HL-60/S4 treated with retinoic acid at 250 ng/mL for 4 days and 3 days (cell line): ENCODE results near the gene PLEKHG3.
"Not testable (repeated sequence)": the region's sequence is repeated elsewhere in the genome, so short reads cannot be mapped to it uniquely, and the experiment has no call there.

Source experiments
- in situ Hi-C: fragments of 300-500 bp; cut with MboI; formaldehyde crosslinking; loops from 2 replicates; pipeline ENCODE4 v1.7.0; 2022; ENCODE audit warnings: low sequenced_read_pairs

The PLEKHG3 gene

DNA sequence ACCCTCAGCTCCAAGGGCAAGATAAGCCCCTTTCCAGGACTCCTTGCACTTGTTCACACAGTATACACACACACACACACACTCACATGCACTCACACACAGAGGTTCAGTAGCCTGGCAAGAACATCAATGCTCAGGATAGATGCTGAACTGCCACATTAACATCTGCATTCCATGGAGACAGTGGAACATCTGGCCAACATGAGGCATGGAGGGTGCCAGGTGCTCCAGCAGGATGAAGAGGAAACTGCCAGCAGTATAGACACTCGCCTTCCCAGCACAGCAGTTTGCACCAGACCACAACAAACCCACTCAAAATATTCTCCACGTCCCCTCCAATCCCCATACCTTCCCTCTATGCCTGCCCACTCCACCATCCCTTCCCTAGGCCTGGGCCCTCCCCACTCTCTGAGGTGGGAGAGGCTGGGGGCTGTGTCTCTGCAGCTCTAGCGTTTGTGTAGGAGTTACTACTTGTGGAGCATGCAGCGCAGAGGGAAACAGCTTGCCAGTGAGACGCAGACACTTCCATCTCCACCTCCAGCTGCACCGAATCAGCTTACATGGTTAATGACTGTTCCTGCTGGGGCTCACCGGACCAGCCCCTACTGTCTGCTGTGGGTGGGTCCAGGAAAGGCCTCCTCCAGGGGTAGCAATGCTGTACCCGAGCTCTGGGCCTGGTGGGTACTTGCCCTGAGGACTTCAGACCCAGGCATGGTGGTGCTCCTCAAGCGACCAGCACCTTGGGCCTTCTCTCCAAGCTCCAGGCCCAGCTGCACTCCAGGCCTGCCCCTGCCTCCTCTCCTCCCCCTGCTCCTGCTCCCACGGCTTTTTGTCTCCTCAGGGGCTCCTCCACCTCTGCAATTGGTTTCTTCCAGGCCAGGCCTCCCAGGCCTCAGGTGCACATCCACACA is 18.6 kb upstream of the PLEKHG3 start:
- in situ Hi-C loops, result no loop called here

DNA sequence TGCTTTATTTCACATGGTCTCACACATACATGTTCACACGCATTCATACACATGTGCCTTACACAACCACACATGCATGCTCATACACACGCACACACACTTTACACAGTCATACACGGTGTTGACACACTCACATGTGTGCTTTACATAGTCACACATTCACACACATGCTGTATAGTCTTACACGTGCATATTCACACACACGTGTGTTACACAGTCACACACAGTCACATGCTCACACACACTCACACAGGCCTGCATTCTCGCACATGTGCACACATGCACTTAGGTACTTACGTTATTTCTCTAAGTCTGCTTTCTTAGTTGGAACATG is 18.0 kb upstream of the PLEKHG3 start:
- in situ Hi-C loops, result no loop called here

DNA sequence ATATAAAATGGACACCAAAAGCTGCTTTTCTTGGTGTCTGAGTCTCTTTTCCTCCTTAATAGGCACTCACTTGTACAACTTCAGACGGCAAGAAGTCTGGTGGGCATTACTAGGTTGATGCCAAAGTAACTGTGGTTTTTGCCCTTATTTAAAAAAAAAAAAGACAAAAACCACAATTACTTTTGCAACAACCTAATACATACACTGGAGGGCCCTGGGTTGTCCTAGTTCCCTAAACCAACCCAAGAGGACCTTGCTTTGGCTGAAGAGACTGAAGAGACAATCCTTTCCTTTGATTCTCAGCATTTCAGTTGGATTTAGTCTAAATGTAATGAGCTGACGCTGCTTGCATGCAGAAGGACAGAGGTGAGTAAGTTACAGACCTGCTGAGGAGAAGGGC is 16.2 kb upstream of the PLEKHG3 start:
- in situ Hi-C loops, result no loop called here

DNA sequence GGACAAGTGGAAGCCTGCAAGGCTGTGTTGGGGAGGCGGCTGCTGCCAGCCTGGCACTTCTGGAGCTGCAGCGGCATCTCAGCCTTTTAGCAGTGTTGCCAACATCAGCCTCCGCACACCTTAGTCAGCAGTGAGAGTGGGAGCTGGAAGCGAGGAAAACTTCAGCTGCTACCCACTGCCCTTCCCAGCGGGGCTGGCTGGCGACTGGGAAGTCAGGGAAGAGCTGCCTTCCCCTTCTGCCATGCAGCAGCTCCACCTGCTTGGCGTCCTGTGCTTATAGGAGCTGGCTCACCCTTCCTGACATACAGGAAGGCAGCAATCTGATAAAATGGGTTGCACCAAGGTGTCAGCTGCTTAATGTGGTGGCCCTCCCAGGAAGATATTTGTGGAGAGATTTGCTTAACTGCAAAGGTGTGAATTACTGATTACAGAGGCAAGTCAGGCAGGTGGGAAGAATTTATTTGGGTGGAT is 15.4 kb upstream of the PLEKHG3 start:
- in situ Hi-C loops, result no loop called here

DNA sequence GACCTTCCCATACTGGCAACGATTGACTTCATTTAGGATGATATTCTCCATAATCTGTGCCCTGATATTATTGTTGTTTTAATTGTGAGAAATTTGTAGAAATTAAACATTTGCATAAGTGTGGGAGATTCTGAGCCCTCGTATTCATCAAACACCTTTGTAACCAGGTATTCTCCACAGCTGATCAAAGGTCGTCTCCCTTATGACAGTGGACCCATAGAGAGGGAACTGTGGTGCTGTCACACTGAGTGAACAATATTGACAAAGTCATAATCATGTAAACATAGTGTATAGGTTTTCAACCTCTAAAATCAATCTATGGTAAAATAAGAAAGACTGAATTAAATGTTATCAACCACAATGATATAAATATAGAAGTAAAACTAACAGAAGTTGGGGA is 14.9 kb upstream of the PLEKHG3 start:
- in situ Hi-C loops, result no loop called here

DNA sequence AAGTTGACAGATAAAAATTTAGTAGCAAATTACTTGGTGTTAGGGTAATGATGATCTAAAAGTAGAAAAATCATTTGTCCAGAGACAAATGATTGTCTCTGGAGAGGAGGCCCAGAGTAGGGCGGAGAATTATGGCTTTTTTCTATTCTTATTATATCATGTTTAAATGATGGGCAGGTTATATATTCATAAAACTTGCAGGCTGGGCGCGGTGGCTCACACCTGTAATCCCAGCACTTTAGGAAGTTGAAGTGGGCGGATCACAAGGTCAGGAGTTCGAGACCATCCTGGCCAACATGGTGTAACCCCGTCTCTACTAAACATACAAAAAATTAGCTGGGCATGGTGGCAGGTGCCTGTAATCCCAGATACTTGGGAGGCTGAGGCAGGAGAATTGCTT is 13.6 kb upstream of the PLEKHG3 start:
- in situ Hi-C loops, result not testable (repeated sequence)

- in situ Hi-C loops, result no loop called here
Observed at GRCh38 chr14:64691376-64691775, 12.8 kb upstream of the PLEKHG3 start.

- in situ Hi-C loops, result no loop called here
Observed at GRCh38 chr14:64692189-64692985, 11.8 kb upstream of the PLEKHG3 start.

DNA sequence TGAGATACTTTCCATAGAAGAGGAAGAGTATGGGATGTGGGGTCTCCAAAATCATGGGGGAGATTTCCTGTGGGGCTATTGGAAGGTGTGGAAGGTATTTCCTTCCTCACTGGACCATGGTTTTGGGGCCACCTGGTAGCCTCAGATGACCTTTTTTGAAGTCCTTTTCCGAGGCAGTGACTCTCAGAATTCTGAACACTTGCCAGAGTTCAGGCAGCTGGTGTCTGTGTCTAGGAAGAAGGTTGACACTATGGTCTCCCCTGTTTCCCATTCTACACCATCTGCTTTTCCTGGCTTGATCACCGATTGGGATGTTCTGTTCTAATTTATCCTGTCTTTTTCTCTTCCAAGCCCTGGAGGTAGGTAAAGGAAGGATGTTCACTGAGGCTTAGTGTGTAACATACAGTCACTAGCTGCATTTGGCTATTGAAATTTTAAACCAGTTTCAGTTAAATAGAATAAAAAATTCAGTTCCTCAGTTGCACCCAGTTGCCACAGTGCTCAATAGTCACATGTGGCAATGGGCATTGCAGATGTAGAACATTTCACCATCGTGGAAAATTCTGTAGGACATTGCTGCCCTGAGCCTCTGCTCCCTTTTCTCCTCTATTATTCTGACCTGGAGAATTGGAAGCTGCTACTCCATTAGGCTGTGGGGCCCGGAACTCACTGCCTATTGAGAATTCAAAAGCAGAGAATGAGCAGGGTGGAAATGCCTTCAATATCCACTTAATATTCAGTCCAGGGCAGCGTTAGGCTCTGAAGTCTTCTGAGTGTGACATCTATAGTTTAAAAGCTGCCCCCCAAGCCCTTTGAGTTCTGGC is 11.0 kb upstream of the PLEKHG3 start:
- in situ Hi-C loops, result no loop called here

GRCh38 chr14:64693810-64694165 is 10.4 kb upstream of the PLEKHG3 start:
- in situ Hi-C loops, result no loop called here

GRCh38 chr14:64695071-64695470 is 9.2 kb upstream of the PLEKHG3 start:
- in situ Hi-C loops, result no loop called here

DNA sequence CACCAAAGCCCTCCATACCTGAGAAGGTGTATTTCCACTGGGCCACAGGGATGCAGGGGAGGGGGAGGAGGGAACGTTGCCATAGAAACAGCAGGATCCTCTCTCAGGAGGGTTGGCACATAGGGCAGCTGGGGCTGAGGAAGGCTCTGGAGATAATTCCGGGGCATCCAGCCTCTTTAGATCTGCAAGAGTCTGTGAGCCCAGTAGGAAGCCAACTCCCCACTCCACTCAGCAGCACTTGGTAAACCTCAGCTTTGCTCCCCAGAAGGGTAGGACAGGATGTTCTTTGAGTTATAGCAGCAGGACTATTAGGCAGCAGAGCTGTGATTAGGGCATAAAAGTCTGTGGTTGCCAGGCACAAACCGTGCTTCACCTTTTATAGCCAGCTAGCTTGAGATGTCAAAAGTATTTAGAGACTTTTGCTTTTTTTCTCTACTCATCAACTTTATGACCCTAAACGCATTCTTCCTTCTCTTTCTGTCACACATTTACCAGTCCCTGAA is 7.8 kb upstream of the PLEKHG3 start:
- in situ Hi-C loops, result no loop called here

GRCh38 chr14:64698903-64699302 is 5.3 kb upstream of the PLEKHG3 start:
- in situ Hi-C loops, result no loop called here

DNA sequence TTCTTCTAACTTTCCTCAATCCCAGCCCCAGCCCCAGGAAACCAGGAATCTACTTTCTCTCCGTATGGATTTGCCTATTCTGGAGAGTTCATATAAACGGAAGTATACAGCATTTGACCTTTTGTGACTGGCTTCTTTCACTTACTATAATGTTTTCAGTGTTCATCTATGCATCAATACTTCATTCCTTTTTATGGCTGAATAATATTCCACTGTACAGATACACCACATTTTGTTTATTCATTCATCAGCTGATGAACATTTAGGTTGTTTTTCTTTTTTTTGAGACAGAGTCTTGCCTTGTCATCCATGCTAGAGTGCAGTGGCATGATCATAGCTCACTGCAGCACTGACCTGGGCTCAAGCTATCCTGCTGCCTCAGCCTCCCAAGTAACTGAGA is 3.9 kb upstream of the PLEKHG3 start:
- in situ Hi-C loops, result no loop called here

- in situ Hi-C loops, result no loop called here
Observed at GRCh38 chr14:64700894-64701293, 3.3 kb upstream of the PLEKHG3 start.

DNA sequence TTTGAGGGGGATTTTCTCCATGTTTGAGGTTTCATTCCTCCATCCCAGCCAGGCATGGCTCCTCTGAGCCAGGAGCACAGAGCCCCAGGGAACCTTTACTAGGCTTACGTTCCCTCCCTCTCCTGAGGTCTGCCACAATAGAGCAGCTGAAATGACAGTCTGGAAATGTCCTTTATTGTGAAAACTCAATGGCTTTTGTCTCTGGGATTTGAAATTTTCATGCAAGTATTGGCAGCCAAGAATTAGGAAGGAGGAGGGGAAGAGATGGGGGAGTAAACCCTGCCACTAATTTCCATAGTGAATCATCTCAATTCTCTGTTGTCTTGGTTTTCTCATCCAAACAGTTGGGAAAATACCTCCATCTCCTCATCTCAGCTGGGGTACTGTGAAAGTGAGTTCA is 2.6 kb upstream of the PLEKHG3 start:
- in situ Hi-C loops, result no loop called here

DNA sequence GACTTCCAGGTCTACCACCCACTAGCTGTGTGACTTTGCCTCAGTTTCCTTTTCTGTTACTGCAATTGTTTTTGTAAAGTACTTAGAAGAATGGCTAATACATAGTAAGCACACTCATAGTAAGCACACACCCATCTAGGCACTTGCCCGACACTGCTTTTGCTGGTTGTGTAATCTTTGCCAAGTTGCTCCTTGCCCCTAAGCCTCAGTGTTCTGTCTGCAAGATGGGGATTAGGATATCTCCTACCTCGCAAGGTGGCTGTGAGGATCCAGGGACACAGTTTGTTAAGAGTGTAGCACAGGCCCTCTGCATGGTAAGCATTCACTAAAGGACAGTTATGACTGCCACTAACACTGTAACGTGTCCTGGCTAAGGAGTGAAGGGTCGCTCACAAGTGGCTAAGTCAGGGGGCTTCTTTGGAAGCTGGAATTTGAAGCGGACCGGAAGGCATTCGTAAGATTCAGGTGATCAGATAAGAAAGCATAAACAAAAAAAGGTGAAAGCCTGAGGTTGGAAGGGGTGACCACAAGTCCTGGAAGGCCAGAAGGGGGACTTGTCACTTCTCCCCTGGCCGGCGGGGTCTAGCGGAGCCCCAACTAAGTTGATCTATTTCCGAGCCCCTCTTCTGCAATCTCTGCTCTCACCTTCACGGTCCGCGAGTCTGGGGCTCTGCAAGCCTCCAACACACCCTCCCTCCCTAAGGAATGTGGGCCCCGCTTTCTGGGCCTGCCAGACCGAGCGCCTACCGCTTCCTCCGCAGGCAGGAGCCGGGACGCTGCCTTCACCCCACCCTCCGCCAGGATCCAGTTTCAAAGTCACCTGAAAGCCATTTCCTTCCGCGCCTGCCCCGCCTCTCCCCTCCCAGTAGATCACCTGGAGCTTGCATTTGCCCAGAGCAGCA is 1.5 kb upstream of the PLEKHG3 start:
- in situ Hi-C loops, result no loop called here

- in situ Hi-C loops, result no loop called here
Observed at GRCh38 chr14:64703395-64704142, 655 bp upstream of the PLEKHG3 start.

DNA sequence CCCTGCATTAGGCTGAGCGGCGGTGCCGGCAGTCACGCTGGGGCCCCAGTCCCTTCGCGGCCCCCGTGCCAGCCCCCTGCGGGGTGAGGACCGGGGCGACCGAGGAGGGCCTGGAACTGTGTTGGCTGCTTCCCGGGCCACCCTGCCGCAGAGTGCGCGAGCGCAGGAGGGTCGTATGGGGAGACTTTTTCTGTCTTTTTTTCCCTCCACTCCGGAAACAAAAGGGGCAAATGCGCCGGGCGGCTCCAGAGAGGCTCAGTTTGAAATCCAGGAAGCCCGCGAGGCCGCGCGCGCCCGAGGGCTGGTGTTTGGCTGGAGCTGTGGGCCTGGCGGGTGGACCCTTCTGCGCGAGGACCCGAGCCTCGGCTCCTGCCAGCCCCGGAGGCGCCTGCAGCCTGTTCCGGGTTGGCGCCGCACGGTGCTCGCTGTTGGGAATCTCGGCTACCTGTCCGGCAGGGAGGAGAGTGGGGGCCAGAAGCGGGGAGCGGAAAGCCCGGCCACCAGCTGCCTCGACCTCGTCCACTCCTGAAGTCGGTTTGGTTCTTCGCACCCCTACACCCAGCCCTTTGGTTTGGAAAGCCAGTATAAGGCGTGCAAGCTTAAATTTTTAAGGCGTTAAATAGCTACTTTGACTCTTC is 638 bp downstream of the PLEKHG3 start:
- in situ Hi-C loops, result no loop called here
